RWPE2 (cell line): ENCODE measurements around the gene NCOA5.

ENCODE experiments used
- ATAC-seq: fragments of 200-7000 bp; cut with Tn5 transposase; 3 replicates; pipeline ENCODE4 v1.9.1; 2021; ENCODE audit warnings: low read depth
- DNase-seq: peaks from one replicate; pipeline ENCODE4 v3.0.0-alpha.2; 2020; ENCODE audit warnings: low spot score
- H3K27ac ChIP-seq: fragments of 450-650 bp; 2 replicates; pipeline ENCODE4 v1.5.1; 2017; ENCODE audit warnings: mild to moderate bottlenecking; ENCODE audit not compliant: poor library complexity, severe bottlenecking
- H3K27me3 ChIP-seq: fragments of 250-450 bp; sonication (Bioruptor Pico); 2 replicates; pipeline ENCODE4 v1.5.1; 2021; ENCODE audit warnings: mild to moderate bottlenecking, moderate library complexity; ENCODE audit not compliant: insufficient read depth, poor library complexity, severe bottlenecking
- H3K36me3 ChIP-seq: fragments of 250-450 bp; sonication (Bioruptor Pico); 2 replicates; pipeline ENCODE4 v1.5.1; 2020; ENCODE audit warnings: low read depth, mild to moderate bottlenecking, moderate library complexity
- H3K4me1 ChIP-seq: fragments of 250-450 bp; sonication (Bioruptor Pico); 2 replicates; pipeline ENCODE4 v1.5.1; 2021; ENCODE audit warnings: mild to moderate bottlenecking, moderate library complexity; ENCODE audit not compliant: insufficient read depth, poor library complexity, severe bottlenecking
- H3K4me3 ChIP-seq: fragments of 250-450 bp; sonication (Bioruptor Pico); 2 replicates; pipeline ENCODE4 v1.5.1; 2021; ENCODE audit warnings: mild to moderate bottlenecking, moderate library complexity; ENCODE audit not compliant: severe bottlenecking
- H3K9me3 ChIP-seq: fragments of 250-450 bp; sonication (Bioruptor Pico); 2 replicates; pipeline ENCODE4 v1.5.1; 2021; ENCODE audit warnings: mild to moderate bottlenecking, moderate library complexity; ENCODE audit not compliant: severe bottlenecking
- CTCF ChIP-seq: fragments of 450-650 bp; IDR thresholded peaks from one replicate; pipeline ENCODE4 v1.5.1; 2017; ENCODE audit warnings: mild to moderate bottlenecking, moderate library complexity; ENCODE audit not compliant: poor library complexity, severe bottlenecking

Gene NCOA5

GRCh38 chr20:46076806-46077205 lies 13.0 kb downstream of the NCOA5 start:
- no peaks in the 10 kb centered on the region for H3K9me3 ChIP-seq
- no peak overlapping the region for H3K4me3 ChIP-seq
- DNase-seq (no peak), ATAC-seq (no peak)
- no peak for TF ChIP-seq CTCF
- H3K36me3 ChIP-seq: peaks cover 83% of the 10 kb centered on the region
- no peaks in the 10 kb centered on the region for H3K4me1 ChIP-seq
- H3K27ac ChIP-seq: no peak overlapping the region
- H3K27me3 ChIP-seq: no peaks in the 10 kb centered on the region

DNA sequence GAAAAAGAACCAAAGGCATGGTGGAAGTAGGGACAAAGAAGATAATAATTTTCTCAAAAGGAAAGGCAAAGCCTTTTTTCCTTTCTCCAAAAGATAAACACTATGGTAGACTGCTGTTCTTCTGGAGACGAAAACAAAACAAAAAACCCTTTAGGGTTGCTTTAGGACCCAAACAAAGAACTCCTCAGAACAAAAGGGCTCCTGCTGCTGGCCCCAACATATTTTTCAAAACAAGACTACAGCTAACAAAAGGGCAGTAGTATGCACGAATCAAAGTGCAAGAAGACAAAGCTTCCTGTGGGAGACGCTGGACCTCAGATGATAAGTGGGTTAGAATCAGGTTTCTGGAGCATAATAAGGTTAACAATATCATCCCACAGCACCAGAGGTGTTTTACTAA lies 15.8 kb downstream of the NCOA5 start:
- no peaks in the 10 kb centered on the region for H3K9me3 ChIP-seq
- TF ChIP-seq CTCF: no peak
- no peak overlapping the region for H3K27ac ChIP-seq
- ATAC-seq (no peak), DNase-seq (no peak)
- H3K4me3 ChIP-seq: no peak overlapping the region
- H3K27me3 ChIP-seq: no peaks in the 10 kb centered on the region
- H3K36me3 ChIP-seq: peaks cover 73% of the 10 kb centered on the region
- H3K4me1 ChIP-seq: no peaks in the 10 kb centered on the region

DNA sequence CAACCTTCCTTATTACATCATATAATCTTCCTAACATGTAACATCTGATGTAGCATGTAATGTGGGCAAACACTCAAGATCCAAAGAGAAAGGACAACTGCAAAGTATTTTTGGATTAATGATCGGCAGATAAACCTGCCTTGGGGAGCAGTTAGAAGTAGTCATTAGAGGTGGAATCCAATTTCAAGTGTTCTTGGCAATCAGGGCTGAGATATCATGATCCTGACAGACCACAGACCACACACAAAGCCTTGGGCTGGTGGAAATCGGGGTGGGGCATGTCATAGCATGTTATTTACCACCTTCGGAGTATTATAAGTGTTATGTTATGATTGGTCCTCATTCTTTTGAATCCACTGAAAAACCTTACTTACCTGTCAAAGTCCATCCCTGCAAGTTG lies 16.3 kb downstream of the NCOA5 start:
- 0 out of 3 replicates have a peak, but pooled peaks have one; percentile 21 for ATAC-seq
- Histone ChIP-seq H3K27ac (no peak overlapping the region), H3K27me3 (no peaks in the 10 kb centered on the region), H3K9me3 (no peaks in the 10 kb centered on the region), H3K4me1 (no peaks in the 10 kb centered on the region), H3K4me3 (no peak overlapping the region), H3K36me3 (peaks cover 73% of the 10 kb centered on the region)
- no peak for TF ChIP-seq CTCF
- DNase-seq: peak; percentile 36

GRCh38 chr20:46073024-46073423 lies 16.7 kb downstream of the NCOA5 start:
- no peaks in the 10 kb centered on the region for H3K27me3 ChIP-seq
- H3K36me3 ChIP-seq: peaks cover 73% of the 10 kb centered on the region
- no peak for ATAC-seq
- no peak for TF ChIP-seq CTCF
- no peaks in the 10 kb centered on the region for H3K4me1 ChIP-seq
- no peak for DNase-seq
- H3K4me3 ChIP-seq: no peak overlapping the region
- H3K27ac ChIP-seq: no peak overlapping the region
- H3K9me3 ChIP-seq: no peaks in the 10 kb centered on the region

DNA sequence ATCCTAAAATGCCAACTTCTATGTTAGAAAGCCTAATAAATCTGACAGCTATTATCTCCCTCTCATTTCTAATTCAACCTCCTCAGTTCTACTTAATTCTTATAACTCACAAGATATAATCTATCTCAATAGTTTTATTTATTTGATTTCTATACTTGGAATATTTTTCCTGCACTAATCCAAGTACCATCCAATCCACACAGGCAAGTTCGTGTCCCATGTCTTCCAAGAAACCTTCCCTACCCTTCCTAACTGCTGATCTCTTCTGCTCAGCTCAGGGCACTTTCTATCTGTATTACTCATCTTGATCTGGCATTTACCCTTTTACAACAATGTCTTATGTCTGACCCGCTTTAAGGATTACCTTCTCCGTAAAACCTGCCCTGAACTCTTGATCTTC lies 18.2 kb downstream of the NCOA5 start:
- Histone ChIP-seq H3K27ac (no peak overlapping the region), H3K36me3 (peaks cover 73% of the 10 kb centered on the region), H3K4me3 (no peak overlapping the region), H3K9me3 (no peaks in the 10 kb centered on the region), H3K4me1 (no peaks in the 10 kb centered on the region), H3K27me3 (no peaks in the 10 kb centered on the region)
- ATAC-seq (no peak), DNase-seq (no peak)
- TF ChIP-seq CTCF: no peak
